NOMO-1 treated with DMSO at 0.1 percent for 48 hours (cell line): ENCODE results near the gene TTYH2.

Experiments used
- DNase-seq: peaks from one replicate; lab custom pipeline; 2025; ENCODE audit not compliant: unreplicated experiment; lab: John Stamatoyannopoulos, UW

Gene TTYH2

GRCh38 chr17:74282587-74283370, 69.4 kb downstream of the TTYH2 start:
- peak; percentile 83 for DNase-seq

GRCh38 chr17:74283371-74283673, 70.0 kb downstream of the TTYH2 start:
- no peak for DNase-seq

GRCh38 chr17:74287031-74287602, 73.7 kb downstream of the TTYH2 start:
- no peak for DNase-seq

- DNase-seq: no peak
Measured at GRCh38 chr17:74288785-74289184, 75.4 kb downstream of the TTYH2 start.

GRCh38 chr17:74289688-74290087, 76.3 kb downstream of the TTYH2 start:
- DNase-seq: no peak

GRCh38 chr17:74290340-74290739, 77.0 kb downstream of the TTYH2 start:
- DNase-seq: no peak

DNA sequence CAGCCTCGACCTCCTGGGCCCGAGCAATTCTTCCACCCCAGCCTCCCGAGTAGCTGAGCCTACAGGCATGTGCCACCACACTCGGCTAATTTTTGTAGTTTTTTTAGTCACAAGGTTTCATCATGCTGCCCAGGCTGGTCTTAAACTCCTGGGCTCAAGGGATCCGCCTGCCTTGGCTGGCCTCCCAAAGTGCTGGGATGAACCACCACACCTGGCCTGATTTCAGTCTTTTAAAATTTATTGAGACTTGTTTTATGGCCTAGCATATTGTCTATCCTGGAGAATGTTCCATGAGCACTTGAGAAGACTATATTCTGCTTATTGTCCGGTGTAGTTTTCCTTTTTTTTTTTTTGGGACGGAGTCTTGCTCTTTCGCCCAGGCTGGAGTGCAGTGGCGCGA, 79.1 kb downstream of the TTYH2 start:
- no peak for DNase-seq

GRCh38 chr17:74295625-74296547, 82.5 kb downstream of the TTYH2 start:
- no peak for DNase-seq

DNA sequence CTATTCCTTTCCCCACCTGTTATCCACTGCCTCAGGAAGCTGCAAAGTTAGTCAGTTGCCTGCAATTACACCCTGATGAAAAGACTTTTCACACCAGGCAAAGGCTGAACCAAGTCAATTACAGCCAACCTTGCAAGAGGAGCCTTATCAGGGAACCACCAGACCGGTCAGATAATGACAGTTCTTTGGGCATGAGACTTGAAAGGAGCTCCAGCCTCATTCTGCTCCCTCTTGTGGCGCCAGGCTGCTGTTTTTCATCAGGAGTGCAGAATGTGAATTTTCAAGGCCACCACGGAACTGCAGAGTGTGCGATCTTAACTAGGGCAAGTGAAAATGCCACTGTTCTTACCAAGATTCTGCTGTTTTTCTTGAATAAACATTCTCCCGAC, 83.2 kb downstream of the TTYH2 start:
- DNase-seq: peak; percentile 65

GRCh38 chr17:74297941-74298340, 84.6 kb downstream of the TTYH2 start:
- no peak for DNase-seq

DNA sequence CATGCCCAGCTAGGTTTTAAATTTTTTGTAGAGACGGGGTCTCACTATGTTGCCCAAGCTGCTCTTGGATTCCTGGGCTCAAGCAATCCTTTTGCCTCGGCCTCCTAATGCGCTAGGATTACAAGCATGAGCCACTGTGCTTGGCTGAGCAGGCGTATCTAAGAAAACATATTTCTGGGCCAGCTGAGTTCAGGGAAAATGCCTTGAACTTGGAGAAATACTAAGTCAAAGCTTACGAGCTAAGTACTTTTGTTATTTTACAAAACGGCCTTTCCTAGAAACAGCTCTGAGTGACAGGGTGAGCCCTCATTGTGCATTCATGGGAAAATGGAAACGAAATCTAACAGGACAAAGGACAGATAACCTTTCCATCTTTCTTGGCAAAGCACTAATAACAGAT, 85.4 kb downstream of the TTYH2 start:
- DNase-seq: no peak

DNA sequence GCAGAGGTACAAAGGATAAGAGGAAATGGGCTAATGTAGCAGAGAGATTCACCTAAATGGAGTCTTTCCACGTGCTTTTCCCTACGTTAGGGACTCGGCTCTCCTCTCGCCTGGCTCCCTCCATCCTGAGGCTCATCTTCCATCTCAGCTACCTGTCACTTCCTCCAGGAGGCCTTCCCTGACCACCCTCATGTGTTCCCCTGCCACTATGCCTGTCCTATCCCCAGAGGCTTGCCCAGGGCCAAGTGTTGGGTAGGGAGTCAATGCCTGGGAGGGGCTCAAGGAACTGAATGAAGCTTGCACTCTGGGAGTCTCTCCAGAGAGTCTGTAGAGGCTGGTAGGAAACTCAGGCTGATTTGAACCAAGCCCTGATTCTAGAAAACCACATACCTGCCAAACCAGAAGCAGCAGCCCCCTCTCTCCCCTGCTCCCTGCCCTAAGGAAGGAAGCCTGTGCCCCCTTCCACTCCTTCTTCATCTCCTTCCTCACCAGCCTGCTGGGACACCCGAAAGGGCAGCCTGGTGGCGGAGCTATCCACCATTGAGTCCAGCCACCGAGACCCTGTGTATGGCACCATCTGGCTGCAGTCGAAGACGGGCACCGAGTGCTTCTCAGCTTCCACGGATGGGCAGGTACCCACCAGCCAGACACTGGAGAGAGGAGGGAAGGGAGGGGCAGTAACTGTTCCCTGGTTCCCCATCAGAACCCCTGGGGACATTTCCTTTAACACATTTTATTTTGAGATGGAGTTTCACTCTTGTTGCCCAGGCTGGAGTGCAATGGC, 86.0 kb downstream of the TTYH2 start:
- DNase-seq: no peak

GRCh38 chr17:74303305-74303704, 89.9 kb downstream of the TTYH2 start:
- DNase-seq: peak; percentile 60

- no peak for DNase-seq
Measured at GRCh38 chr17:74304184-74304583, 90.8 kb downstream of the TTYH2 start.

DNA sequence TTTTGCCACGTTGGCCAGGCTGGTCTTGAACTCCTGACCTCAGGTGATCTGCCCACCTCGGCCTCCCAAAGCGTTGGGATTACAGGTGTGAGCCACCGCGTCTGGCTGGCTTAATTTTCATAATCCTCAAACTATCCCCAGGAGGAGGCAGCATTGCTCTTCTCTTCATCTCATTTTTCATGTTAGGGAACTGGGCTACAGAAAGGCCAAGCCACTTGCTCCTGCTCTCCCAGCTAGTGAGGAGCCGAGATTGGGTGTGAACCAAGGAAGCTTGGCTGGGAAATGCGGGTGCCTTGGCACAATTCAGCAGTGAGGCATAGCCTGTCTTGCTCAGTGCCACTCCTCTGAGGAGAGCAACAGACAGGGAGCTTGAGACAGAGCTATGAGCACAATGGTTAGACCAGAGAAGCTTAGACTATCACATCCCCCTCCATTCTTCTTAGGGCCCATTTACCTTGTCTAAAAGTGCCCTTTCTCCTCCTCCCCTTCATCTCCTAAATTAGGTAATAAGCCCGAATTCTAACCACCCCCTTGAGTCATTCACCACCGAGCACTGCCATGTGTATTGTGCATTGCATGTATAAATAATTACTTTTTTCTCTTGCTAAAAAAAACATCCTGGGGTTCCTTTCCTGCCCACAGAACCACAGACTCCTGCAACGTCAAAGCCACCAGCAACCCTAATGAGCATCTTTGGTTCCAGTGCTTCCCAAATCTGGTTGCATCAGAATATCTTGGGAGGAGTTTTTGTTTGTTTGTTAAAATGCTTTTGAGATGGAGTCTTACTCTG, 92.7 kb downstream of the TTYH2 start:
- DNase-seq: peak; percentile 75

- no peak for DNase-seq
Measured at GRCh38 chr17:74307984-74308773, 94.8 kb downstream of the TTYH2 start.

DNA sequence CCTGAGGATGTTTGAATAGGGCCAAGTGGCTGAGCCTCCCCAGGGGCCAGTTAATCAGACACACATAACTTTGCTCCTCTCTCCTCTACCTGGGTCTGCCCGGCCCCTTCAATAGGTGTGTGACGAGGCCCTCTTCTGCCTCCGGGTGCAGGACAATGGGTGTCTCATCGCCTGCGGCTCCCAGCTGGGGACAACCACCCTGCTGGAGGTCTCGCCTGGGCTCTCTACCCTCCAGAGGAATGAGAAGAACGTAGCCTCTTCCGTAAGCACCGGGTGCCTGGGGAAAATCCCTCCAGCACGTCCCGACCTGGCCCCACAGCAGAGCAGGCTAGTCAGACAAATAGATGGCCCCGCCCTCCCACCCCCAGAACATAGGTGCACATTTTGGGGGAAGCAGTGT, 96.5 kb downstream of the TTYH2 start:
- no peak for DNase-seq
